CD4-positive, alpha-beta T cell treated with Interleukin-6 for 4 hours (primary cell): ENCODE data around the gene HAAO.

Source experiments
- DNase-seq: peaks from one replicate; pipeline ENCODE4 v3.0.0-alpha.2; 2020; ENCODE audit warnings: mixed read lengths

The HAAO gene

DNA sequence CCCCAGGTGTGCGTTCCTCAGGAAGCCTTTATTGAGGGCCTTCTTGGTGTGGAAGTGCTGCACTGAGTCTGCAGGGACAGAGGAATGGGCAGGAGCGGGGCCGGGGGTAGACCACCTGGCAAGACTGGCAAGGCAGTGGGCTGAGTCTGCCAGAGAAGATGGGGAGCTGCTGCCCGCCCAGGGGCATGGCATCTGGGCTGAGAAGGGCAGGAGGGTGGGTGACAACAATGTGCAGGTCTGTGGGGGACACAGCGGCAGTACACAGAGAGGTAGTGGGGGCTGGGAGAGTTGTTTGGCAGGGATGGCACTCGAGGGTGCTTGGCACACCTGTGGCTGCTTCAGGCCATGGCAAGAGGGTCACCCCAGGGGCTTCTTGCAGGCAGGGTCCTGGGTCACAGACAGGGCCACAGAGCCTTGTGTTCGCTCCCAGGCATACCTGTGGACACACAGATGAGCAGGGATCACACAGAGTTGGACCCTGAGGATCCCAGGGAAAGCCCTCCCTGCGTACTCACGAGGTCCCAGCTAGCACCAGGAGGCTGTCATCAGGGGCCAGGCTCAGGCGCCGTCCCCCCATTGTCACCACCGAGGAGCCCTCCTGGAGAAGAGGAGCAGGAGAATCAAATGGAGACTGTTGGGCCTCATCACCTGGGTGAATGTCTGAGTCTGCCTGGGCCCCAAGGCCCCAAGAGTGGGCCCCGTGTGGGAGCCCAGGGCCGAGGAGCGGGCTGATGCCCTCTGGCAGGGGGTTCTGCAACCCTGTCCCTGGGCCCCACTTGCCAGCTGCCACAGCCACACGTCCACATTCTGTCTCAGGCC lies 25.1 kb downstream of the HAAO start:
- no peak for DNase-seq

DNA sequence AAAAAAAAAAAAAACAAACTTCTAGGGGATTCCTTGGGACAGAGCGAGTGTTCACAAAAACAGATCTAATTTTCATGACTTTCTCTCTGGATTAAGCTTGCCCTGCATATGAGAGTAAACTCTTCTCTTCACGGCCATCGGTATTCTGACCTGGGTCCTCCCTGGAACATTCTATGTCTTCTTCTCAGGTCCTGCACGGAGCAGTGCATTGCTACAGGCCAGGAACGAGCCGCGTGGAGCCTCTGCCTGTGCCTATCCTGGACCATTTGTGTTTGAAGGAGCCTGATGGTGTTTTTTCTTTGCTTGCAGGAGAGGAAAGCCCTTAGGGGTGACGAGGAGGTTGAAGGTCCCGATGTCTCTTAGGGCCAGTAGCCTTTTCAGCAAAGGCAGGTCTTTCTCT lies 26.7 kb downstream of the HAAO start:
- no peak for DNase-seq

DNA sequence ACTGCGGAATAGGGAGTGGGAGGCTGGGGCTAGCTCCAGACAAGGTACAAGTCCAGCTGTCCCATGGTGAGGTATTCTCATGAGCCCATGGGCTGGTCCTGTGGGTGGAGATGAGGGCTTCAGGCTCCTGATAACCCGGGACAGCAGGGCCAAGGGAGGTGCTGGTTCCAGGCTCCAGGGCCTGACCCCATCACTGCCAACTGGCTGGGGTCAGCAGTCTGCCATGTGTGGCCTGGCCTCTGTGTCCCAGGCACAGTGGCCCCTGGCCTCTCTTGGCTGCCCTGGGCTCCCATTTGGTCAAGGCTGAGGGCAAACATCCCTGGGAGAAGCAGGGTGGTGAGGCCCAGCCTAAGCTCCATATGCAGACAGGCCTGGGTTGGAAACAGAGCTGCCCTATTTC lies 27.5 kb downstream of the HAAO start:
- DNase-seq: no peak

DNA sequence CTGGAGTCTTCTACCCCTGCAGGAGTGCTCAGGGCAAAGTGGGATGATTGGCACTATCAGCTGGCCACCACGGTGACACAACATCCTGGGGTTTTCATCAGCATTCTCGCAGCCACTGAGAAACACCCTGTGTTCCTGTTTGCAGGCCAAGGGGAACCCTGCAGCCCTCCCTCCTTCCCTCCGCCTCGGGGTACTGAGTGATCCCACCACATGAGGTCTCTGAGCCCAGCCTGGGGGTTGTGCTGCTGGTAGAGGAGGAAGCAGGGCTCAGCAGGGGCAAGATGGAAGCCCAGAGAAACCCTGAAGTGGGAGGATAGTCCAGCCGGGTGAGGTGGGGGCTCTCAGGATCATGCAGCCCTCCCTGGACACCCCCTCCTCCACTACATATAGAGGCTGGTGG lies 28.3 kb downstream of the HAAO start, which contains the start of gene OXER1:
Gene OXER1, minus strand, starts transcription at position 40 of the 400 bp plus-strand sequence. CDS start 73 bp downstream, outside the sequence.
- no peak for DNase-seq

DNA sequence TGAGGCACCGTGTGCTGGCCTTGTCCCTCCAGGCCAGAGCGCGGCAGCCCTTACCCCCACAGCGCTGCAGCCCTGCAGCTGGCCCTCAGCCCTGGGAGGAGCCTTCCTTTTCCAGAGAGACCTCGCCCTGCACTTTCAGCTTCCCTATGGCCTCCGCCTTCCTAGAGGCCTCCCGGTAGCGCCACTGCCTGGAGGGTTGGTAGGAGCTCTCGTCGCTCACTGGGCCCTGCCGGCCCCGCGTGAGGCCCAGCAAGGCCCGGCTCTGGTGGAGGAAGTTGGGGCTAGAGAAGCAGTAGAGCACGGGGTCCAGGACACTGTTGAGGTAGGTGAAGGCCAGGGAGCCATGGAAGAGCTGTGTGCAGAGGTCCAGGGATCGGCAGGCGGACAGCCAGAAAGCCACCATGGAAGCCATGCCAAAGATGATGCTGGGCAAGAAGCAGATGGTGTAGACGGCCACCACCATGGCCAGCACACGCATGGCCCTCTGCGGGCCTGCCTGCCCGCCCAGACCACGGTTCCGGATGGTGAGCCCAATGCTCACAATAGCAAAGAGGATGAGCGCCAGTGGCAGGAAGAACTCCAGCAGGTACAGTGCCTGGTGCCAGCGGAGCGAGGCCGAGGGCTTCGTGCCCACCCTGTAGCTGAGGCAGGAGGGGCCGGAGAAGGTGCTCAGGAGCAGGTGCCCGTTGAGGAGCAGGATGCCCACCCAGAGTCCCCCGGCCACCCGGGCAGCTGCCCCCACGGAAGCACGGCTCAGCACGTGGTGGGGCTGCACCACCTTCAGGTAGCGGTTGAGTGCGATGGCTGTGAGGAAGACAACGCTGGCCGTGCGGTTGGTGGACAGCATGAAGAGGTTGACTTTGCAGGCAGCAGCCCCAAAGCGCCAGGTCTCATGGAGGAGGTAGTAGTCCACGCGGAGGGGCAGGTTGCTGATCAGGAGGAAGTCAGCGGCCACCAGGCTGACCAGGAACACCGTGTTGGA lies 29.3 kb downstream of the HAAO start:
- DNase-seq: no peak

DNA sequence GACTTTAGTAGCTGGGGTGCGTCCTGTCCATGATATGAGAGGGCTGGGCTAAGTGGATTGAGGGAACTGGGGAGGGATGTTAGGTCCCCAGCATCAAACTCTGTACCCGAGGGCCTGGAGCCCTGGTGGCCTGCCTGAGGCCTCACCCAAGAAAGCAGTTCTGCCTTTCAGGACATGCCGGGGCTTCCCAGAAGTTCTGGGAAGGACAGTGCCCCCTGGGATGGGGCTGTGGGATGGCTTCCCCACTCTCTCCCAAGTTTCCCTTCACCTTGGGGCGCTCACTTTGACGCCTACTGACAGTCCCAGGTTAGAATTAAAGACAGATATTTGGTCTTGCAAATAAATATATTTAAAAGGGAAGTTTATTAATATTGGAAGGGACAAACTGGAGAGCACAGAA lies 30.2 kb downstream of the HAAO start:
- DNase-seq: no peak

DNA sequence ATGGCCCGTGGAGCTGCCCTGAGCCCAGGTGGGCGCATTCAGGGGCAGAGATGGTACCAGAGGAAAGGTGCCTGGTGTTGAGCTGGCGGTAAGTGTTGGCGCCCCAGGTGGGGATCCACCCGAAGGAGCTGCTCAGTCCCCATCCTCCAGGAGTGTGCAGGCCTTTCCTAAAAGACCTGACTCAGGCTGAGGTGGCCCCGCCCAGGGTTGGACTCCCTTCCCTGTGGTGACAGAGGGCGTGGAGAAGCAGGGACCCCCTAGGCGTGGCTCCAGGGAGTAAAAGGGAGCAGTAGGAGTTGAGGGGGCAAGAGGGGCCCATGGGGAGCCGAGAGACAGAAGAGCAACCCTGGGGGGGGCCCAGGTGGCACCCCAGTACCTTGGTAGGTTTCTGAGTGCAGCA lies 30.8 kb downstream of the HAAO start:
- DNase-seq: no peak

DNA sequence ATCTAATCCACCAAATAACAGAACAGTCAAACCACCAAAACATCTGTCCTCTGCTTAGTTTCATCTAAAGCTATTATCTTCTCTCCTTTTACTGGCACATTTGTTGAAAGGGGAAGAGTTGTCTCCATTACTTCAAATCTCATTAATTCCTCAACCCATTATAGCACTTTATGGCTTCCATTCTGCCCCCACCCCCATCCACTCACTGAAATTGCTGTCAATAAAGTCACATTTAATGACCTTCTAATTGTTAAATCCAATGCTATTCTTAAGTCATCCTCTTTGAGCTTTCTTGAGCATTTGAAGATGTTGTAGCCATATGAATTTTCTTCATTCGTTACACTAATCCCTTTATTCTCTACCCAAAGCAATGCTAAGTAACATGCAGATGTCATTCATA lies 33.6 kb downstream of the HAAO start:
- no peak for DNase-seq

DNA sequence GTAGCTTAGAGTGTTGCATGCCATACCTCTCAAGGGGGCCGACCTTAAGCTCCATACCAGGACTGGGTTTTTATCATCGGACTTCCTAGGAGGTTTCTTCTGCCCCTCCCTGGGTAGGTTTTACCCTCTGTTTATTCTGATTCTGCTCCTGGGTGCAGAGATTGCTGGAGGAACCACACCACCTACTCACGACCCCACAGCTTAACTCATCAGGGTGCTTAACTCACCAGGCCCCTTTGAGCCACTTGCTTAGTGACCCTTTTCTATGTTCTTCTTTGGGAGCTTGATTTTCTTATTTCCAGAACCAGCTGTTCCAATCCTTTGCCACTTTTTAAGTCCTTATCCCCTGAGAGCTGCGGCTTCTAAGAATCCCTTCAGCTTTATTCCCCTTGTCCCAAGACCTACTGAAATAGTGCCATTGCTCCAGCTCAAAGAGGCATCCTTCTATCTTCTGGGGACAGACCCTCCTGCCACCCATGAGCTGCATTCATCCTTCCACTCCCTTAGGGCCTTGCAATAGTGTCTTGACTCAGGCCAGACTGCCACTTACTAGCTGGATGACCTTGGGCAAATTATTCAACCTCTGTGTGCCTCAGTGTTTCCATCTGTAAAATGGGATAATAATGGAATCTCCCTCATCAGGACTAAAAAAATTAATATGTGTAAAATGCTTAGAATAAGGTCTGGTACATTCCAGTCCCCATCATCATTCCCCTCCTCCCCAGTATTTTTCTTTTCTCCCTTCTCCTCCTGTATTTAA lies 34.2 kb downstream of the HAAO start:
- DNase-seq: no peak

DNA sequence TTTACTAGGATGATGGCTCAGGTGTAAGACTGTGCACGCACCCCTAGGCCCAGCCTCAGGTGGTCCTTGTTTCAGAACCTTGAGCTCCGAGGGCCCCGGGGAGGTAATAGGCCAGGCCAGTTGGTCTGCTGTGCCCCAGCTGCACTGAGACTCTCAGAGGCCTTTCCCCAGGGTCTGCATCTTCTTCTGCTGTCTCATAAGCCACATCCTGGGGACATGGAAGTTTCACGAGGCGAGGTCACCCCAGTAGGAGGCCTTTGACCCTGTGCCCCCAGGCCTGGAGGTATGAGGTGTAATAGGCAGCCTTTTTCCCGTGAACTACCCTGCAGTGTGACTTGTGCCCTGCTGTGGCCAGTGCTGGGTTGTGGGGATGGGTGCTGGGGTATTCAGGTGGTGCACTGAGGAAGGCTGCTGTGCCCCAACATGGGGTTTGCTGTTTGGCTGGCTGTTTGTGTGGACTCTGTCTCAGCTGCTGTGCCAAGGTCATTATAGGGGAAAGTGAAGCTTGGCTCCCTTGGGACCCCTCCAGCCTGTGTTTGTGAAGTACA lies 35.3 kb downstream of the HAAO start:
- no peak for DNase-seq

DNA sequence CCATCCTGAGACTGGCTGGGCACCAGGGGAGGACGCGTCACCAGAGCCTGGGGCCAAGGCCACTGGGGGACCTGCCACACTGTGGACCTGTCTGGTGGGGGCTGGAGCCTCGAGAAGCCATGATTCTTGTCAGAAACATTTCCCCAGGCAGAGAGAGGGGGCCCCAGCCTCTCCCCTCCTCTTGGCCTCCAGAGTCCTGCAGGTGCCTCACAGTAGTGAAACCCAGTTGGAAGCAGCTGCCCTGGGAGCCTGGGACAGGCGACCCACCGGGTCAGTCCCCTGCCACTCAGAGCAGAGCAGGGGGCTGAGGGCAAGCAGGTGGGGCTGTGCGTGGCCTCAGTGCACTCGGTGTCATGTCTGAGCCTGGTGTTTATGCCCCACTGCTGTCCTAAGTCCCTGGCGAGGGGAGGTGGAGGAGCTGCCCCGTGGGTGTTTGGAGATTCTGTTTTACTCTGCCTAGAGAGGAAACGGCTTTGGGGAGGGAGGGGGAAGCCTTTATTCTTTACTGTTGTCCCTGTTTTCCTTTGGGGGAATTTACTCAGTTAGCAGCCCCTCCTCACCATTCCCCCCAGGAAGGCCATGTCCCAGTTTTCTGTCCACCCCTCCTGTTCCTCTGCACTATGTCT lies 36.1 kb downstream of the HAAO start:
- no peak for DNase-seq

DNA sequence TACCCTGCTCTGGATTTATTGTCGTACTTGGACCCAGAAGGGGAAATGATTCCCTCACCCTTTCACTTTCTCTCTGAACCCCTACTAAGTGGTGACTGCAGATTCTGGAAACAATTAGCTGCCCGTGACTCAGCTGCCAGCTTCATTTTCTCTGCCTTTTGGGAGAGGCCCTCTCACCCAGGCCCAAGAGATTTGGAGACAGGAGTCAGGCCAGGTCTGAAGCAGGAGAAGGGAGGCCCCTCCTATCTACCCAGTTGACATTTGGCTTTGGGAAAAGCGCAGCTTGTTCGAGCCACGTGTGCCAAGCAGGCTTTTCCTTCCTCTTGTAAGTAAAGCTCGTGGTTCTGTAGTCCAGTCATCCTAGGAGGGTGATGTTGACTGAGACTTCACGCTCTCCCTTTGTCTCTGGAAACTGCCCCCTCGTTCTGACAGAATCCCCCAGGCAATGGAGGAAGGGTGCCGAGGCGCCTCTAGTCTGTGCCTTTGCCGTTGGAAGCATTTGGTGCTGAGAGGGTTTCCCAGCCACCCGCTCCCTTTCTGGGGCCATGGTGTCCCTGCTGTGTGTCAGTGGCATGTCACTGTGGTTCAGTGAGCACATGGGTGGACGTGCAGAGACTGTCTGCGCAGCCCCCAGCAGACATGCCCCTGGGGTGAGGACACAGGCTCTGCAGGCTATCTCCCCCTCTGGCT lies 37.0 kb downstream of the HAAO start:
- no peak for DNase-seq

DNA sequence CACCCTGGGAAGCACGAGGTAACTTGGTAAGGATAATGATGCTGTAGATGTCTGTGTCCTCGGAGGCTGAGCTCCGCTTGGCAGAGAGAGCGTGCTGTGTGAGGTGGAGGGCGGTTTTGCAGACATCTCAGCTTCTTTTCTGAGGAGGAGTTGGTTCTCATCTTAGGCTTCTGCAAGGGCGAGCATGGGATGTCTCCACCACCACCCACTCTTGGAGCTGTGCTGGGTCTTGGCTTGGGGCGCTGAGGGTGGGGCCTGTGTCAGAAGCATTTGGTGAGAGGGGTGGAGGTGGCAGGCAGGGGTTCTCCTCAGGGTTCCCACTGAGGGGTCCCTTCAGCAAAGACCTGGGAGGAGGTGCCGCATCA lies 37.6 kb downstream of the HAAO start:
- DNase-seq: no peak

DNA sequence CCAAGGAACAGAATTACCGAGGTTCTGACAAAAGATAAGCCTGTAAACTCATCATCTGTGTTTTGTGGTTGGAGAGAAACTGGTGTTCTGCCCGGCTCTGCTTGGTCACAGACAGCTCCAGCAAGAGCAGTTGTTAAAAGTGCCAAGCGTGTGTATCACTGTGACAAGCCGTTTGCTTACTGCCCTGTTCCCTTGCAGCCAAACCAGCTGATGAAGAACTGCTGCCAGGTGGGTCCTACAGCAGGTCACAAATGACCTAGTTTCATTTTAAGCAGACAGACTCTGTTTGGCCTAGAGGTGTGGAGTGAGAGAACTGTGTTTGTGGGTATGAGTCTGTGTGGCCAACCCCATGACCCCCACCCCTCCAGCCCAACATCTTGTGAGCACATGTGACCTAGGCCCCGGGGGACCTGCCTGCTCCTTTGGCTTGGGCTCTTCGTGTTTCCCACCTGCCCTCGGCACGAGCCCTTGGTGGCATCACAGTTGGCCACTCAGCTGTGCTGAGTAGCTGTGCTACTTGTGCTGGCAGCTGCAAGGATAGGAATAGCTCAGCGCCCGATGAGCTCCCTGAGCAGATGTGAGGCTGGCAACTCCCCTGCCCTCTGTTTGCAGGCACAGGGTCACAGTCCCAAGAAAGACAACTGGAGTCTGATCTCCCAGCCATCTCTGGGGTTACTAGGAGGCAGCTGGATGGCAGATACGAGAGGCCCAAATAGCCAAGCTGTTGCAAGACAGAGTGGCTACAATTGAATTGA lies 38.2 kb downstream of the HAAO start:
- no peak for DNase-seq

DNA sequence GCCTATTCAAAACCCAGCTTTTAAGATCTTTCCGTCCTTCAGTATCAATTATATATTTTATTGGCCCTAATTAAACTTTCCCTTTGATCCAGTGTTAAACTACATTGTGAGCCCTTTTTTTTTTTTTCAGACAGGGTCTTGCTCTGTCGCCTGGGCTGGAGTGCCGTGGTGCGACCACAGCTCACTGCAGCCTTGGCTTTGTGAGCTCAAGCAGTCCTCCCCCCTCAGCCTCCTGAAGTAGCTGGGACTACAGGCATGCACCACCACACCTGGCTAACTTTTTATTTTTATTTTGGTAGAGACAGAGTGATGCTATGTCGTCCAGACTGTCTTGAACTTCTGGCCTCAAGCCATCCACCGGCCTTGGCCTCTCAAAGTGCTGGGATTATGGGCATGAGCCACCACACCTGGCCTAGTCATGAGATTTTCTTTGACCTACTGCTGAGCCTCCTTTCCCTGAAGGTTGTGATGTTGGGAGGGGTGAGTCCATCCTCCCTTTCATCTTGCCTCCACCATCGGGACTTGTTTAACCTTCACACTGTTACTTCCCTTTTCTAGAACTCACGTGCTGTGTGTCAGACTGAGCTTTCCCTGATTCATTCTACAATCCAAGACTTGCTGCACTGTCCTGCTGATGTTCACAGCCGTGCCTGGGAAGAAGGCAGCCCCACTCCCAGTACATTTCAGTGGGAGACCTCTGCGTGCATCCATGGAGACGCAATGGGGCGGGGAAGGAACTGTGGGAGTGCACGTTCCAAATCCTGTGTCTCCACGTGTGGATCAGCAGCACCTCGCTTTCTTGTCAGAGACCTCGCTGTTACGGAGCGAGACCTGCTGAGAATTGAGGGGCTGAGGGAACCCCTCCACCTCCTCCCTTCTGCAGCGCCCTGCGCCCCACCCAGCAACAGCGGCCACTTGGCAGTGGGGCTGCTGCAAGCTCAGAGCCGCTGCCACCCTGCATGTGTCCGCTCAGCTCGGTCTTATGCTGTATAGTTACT lies 39.3 kb downstream of the HAAO start:
- DNase-seq: no peak

DNA sequence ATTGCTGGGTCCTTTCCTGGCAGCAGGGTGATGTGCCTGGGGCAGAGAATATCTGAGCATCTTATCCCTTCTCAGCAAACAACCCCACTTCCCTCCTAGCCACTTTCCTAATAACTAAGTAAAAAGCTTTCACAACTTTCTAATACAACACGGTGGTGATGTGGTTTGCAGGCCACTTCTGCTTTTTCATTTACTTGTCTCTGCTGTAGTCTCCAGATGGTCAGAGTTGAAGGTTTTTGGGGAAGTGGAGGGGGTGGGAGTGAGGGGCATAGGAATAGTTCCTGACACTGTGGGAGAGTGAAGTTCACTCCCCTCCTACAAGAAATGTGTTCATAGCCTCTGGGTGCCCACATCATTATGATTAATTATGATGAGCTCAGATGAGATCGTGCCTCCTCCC lies 40.1 kb downstream of the HAAO start:
- DNase-seq: no peak

DNA sequence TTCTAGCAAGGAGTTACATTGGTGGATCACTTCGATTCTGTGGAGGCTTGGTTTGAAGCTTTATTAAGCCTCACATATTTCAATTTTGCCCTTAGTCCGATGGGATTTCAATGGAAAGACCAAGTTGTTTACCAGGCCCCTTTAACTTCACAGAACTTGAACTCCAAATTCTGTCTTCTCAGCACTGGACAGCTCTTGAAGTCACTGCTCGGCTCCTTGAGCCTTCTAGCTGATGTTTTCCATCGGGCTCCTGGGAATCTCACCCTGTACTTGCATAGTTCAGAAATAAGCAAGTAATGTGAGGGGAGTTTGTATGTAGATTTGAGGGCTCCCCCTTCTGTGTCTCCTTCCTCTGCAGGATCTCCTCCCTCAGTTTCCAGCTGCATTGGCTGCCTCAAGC lies 43.5 kb downstream of the HAAO start:
- no peak for DNase-seq

DNA sequence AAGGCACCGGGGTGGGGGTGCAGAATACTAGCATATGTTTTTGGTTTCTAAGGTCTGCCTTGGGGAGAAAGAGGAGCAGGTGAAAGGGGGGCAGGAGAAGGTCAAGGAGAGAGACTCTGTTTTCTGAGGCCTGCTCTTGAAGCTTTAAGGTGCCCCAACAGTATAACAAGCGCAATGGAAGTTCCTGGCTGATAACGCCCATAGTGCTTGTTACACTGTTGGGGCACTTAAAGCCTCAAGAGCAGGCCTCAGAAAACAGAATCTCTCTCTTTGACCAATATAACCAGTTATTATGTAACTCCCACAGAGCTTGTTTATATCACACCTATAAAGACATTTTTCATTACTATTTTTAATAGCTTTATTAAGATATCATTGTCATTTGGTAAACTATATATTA lies 45.0 kb downstream of the HAAO start:
- DNase-seq: no peak

DNA sequence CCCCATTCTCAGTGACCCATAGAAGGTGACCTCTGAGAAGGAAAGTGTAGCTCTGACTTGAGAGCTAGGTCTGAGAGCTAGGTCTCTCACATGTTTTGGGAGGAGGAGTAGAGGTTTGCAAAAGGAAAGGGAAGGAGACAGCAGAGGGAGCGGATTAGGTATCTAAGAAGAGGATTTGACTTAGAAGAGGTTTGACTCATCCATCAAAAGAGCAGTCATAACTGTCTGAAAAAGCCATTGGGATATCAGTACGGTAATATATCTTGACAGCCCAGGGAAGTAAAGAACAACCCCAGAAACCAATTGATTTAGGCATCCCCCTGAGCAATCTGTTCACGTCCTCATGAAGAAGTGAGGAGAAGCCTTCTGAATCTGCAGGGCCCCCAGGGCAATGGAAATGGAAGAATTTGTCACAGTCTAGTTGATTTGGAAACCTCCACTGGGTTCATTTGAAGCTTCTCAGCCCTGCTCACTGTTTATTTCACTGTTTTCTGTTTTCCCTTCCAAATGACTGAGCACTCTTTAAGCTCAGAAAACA lies 47.8 kb downstream of the HAAO start:
- no peak for DNase-seq

DNA sequence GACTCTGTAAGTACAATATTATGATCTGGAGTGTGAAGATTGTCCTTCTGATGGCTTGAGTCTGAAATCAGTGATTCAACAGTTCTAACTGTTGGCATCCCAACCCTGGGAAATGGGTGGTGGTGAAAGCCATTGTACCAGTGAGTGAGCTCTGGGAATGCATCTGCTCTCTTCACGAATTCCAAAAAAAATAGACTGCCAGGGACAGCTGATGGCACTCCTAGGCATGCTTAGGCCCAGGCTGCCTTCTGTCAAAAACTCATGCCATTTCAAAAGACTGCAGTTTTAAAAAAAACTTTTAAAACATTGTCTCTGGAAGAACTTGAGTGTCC lies 48.8 kb downstream of the HAAO start:
- DNase-seq: no peak
